ENCODE measurements around the gene PLCD1.

DNA sequence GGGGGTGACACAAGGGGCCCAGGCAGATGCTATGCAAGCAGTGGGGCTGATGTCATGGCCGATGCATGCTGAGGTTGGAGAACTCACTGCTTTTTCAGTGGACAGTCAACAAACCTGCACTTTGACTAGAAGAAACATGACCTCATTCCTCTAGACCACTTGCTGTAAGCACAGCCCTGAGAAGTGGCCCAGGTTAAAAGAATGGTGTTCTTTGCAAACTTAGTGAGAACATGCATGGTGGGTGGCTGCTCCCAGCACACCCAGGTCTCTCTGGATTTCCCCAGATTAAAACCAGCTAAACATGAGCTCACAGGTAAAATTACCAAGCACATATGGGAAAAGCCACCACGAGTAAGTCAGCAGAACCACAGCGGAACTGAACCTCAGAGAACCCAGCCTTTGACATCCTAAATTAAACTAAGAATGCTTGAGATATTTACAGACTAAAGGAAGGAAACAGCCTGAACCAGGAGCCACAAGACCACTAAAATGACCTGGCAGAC lies 25.1 kb upstream of the PLCD1 start:
- TF ChIP-seq, protein P1, sequence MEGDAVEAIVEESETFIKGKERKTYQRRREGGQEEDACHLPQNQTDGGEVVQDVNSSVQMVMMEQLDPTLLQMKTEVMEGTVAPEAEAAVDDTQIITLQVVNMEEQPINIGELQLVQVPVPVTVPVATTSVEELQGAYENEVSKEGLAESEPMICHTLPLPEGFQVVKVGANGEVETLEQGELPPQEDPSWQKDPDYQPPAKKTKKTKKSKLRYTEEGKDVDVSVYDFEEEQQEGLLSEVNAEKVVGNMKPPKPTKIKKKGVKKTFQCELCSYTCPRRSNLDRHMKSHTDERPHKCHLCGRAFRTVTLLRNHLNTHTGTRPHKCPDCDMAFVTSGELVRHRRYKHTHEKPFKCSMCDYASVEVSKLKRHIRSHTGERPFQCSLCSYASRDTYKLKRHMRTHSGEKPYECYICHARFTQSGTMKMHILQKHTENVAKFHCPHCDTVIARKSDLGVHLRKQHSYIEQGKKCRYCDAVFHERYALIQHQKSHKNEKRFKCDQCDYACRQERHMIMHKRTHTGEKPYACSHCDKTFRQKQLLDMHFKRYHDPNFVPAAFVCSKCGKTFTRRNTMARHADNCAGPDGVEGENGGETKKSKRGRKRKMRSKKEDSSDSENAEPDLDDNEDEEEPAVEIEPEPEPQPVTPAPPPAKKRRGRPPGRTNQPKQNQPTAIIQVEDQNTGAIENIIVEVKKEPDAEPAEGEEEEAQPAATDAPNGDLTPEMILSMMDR (IDR thresholded peaks at IDR 0.05), result no peak
- no peak for TF ChIP-seq POLR2A (IDR thresholded peaks at IDR 0.05)
